IPS-20b (cell line): ENCODE measurements around the gene MTFR2.
"Not testable (repeated sequence)": the region's sequence is repeated elsewhere in the genome, so short reads cannot be mapped to it uniquely, and the experiment has no call there.

Experiments used
- H3K27ac ChIP-seq: one replicate; pipeline ENCODE4 v1.5.1; 2013; ENCODE audit warnings: low read length
- H3K27me3 ChIP-seq: 2 replicates; pipeline ENCODE4 v1.6.1; 2013; ENCODE audit warnings: mild to moderate bottlenecking, low read length, inconsistent platforms; ENCODE audit not compliant: insufficient read depth
- H3K36me3 ChIP-seq: 2 replicates; pipeline ENCODE4 v1.6.1; 2013; ENCODE audit warnings: low read depth, mild to moderate bottlenecking, inconsistent platforms, low read length, moderate library complexity; ENCODE audit not compliant: insufficient read depth
- H3K4me1 ChIP-seq: 2 replicates; pipeline ENCODE4 v1.6.1; 2013; ENCODE audit warnings: mild to moderate bottlenecking, control low read depth, inconsistent platforms, low read length, moderate library complexity; ENCODE audit not compliant: insufficient read depth
- H3K4me3 ChIP-seq: 2 replicates; pipeline ENCODE4 v1.5.1; 2013; ENCODE audit warnings: mild to moderate bottlenecking, low read length, inconsistent platforms
- H3K9ac ChIP-seq: 2 replicates; pipeline ENCODE4 v1.6.1; 2013; ENCODE audit warnings: low read depth, mild to moderate bottlenecking, inconsistent platforms, low read length, moderate library complexity
- H3K9me3 ChIP-seq: 2 replicates; pipeline ENCODE4 v1.6.1; 2013; ENCODE audit warnings: mild to moderate bottlenecking, low read depth, low read length, inconsistent platforms; ENCODE audit not compliant: insufficient read depth

MTFR2 gene

GRCh38 chr6:136230219-136230853, 19.8 kb downstream of the MTFR2 start:
- Histone ChIP-seq H3K4me3 (no peak overlapping the region), H3K27ac (no peak overlapping the region), H3K4me1 (no peaks in the 10 kb centered on the region), H3K9me3 (no peaks in the 10 kb centered on the region), H3K27me3 (no peaks in the 10 kb centered on the region), H3K9ac (no peak overlapping the region), H3K36me3 (0 out of 2 replicates have a peak, but pooled peaks cover 4% of the 10 kb centered on the region)

GRCh38 chr6:136228814-136229213, 21.3 kb downstream of the MTFR2 start:
- H3K36me3 ChIP-seq: 0 out of 2 replicates have a peak, but pooled peaks cover 4% of the 10 kb centered on the region
- no peaks in the 10 kb centered on the region for H3K9me3 ChIP-seq
- H3K9ac ChIP-seq: no peak overlapping the region
- H3K27ac ChIP-seq: no peak overlapping the region
- no peaks in the 10 kb centered on the region for H3K27me3 ChIP-seq
- H3K4me1 ChIP-seq: no peaks in the 10 kb centered on the region
- H3K4me3 ChIP-seq: no peak overlapping the region

GRCh38 chr6:136226674-136227377, 23.3 kb downstream of the MTFR2 start:
- H3K27me3 ChIP-seq: no peaks in the 10 kb centered on the region
- H3K27ac ChIP-seq: no peak overlapping the region
- 0 out of 2 replicates have a peak, but pooled peaks cover 4% of the 10 kb centered on the region for H3K36me3 ChIP-seq
- H3K4me3 ChIP-seq: no peak overlapping the region
- no peaks in the 10 kb centered on the region for H3K4me1 ChIP-seq
- H3K9ac ChIP-seq: no peak overlapping the region
- H3K9me3 ChIP-seq: no peaks in the 10 kb centered on the region

- Histone ChIP-seq H3K9ac (no peak overlapping the region), H3K9me3 (no peaks in the 10 kb centered on the region), H3K4me1 (no peaks in the 10 kb centered on the region), H3K27me3 (no peaks in the 10 kb centered on the region), H3K4me3 (no peak overlapping the region), H3K27ac (no peak overlapping the region), H3K36me3 (0 out of 2 replicates have a peak, but pooled peaks cover 4% of the 10 kb centered on the region)
Measured at GRCh38 chr6:136226027-136226673, 24.0 kb downstream of the MTFR2 start.

- Histone ChIP-seq H3K27ac (no peak overlapping the region), H3K9me3 (no peaks in the 10 kb centered on the region), H3K4me1 (no peaks in the 10 kb centered on the region), H3K4me3 (no peak overlapping the region), H3K27me3 (no peaks in the 10 kb centered on the region), H3K36me3 (0 out of 2 replicates have a peak, but pooled peaks cover 1% of the 10 kb centered on the region), H3K9ac (no peak overlapping the region)
Measured at GRCh38 chr6:136225496-136225895, 24.6 kb downstream of the MTFR2 start.

GRCh38 chr6:136224974-136225373, 25.1 kb downstream of the MTFR2 start:
- not testable (repeated sequence) for H3K27me3 ChIP-seq, H3K9me3 ChIP-seq

GRCh38 chr6:136216503-136217401, 33.4 kb downstream of the MTFR2 start:
- no peaks in the 10 kb centered on the region for H3K4me1 ChIP-seq
- H3K27me3 ChIP-seq: no peaks in the 10 kb centered on the region
- no peak overlapping the region for H3K9ac ChIP-seq
- H3K36me3 ChIP-seq: no peaks in the 10 kb centered on the region
- H3K4me3 ChIP-seq: no peak overlapping the region
- no peak overlapping the region for H3K27ac ChIP-seq
- no peaks in the 10 kb centered on the region for H3K9me3 ChIP-seq

More at GRCh38 chr6:136224974-136225373, 25.1 kb downstream of the MTFR2 start:
- H3K4me1 ChIP-seq, H3K9ac ChIP-seq, H3K27ac ChIP-seq, H3K36me3 ChIP-seq, H3K4me3 ChIP-seq: not testable (repeated sequence)

- Histone ChIP-seq H3K9ac (no peak overlapping the region), H3K27ac (no peak overlapping the region), H3K4me3 (no peak overlapping the region), H3K9me3 (no peaks in the 10 kb centered on the region), H3K27me3 (no peaks in the 10 kb centered on the region), H3K4me1 (no peaks in the 10 kb centered on the region), H3K36me3 (no peaks in the 10 kb centered on the region)
Measured at GRCh38 chr6:136213853-136214252, 36.3 kb downstream of the MTFR2 start.

- Histone ChIP-seq H3K27me3 (no peaks in the 10 kb centered on the region), H3K9me3 (no peaks in the 10 kb centered on the region), H3K9ac (no peak overlapping the region), H3K36me3 (no peaks in the 10 kb centered on the region), H3K4me3 (no peak overlapping the region), H3K27ac (no peak overlapping the region), H3K4me1 (no peaks in the 10 kb centered on the region)
Measured at GRCh38 chr6:136213012-136213539, 37.0 kb downstream of the MTFR2 start.

GRCh38 chr6:136212608-136213007, 37.5 kb downstream of the MTFR2 start:
- Histone ChIP-seq H3K27ac (no peak overlapping the region), H3K4me1 (no peaks in the 10 kb centered on the region)

More at GRCh38 chr6:136212608-136213007, 37.5 kb downstream of the MTFR2 start:
- Histone ChIP-seq H3K9ac (no peak overlapping the region), H3K36me3 (no peaks in the 10 kb centered on the region), H3K4me3 (no peak overlapping the region), H3K9me3 (no peaks in the 10 kb centered on the region), H3K27me3 (no peaks in the 10 kb centered on the region)
